GM06990 (cell line): Measurements from ENCODE around the gene ABHD8.

Experiments
- DNase-seq: peaks from one replicate; pipeline ENCODE4 v3.0.0-alpha.2; 2011; ENCODE audit not compliant: insufficient read length; ENCODE audit errors: extremely low read depth
- H3K27me3 ChIP-seq: replicated peaks from 2 replicates; pipeline ENCODE4 v1.6.0; 2011; ENCODE audit warnings: low read length; ENCODE audit not compliant: control insufficient read depth, insufficient read depth
- H3K36me3 ChIP-seq: 2 replicates; pipeline ENCODE4 v1.5.1; 2011; ENCODE audit warnings: low read length; ENCODE audit not compliant: control insufficient read depth, insufficient read depth
- H3K4me3 ChIP-seq: replicated peaks from 2 replicates; pipeline ENCODE4 v1.5.1; 2011; ENCODE audit warnings: low read depth, mild to moderate bottlenecking, control low read depth, low read length
- CTCF ChIP-seq: IDR thresholded peaks from 2 replicates; pipeline ENCODE4 v1.5.1; 2011; ENCODE audit warnings: low read length, control low read depth, mild to moderate bottlenecking, inconsistent platforms; ENCODE audit not compliant: insufficient read depth, poor library complexity, severe bottlenecking

Gene ABHD8

GRCh38 chr19:17289489-17289888, 13.7 kb downstream of the ABHD8 start:
- H3K4me3 ChIP-seq, result no peak overlapping the region
- TF ChIP-seq CTCF, result no peak
- peak; percentile 69 for DNase-seq

GRCh38 chr19:17286752-17287151, 16.5 kb downstream of the ABHD8 start:
- Histone ChIP-seq H3K4me3 (no peak overlapping the region), H3K36me3 (peaks cover 11% of the 10 kb centered on the region), H3K27me3 (no peaks in the 10 kb centered on the region)
- no peak for TF ChIP-seq CTCF
- DNase-seq, result no peak

More at GRCh38 chr19:17289489-17289888, 13.7 kb downstream of the ABHD8 start:
- Histone ChIP-seq H3K27me3 (no peaks in the 10 kb centered on the region), H3K36me3 (peaks cover 5% of the 10 kb centered on the region)

- Histone ChIP-seq H3K36me3 (peaks cover 11% of the 10 kb centered on the region), H3K4me3 (no peak overlapping the region), H3K27me3 (no peaks in the 10 kb centered on the region)
- no peak for TF ChIP-seq CTCF
- no peak for DNase-seq
Observed at GRCh38 chr19:17286263-17286662, 17.0 kb downstream of the ABHD8 start.

- no peak for DNase-seq
- Histone ChIP-seq H3K36me3 (peaks cover 11% of the 10 kb centered on the region), H3K4me3 (no peak overlapping the region), H3K27me3 (no peaks in the 10 kb centered on the region)
- TF ChIP-seq CTCF, result no peak
Observed at GRCh38 chr19:17285415-17286135, 17.6 kb downstream of the ABHD8 start.

GRCh38 chr19:17283504-17283996, 19.7 kb downstream of the ABHD8 start:
- Histone ChIP-seq H3K27me3 (no peaks in the 10 kb centered on the region), H3K36me3 (peaks cover 13% of the 10 kb centered on the region), H3K4me3 (no peak overlapping the region)
- TF ChIP-seq CTCF, result no peak
- DNase-seq, result no peak
